ENCODE measurements around the gene RASSF4.
"Not testable (repeated sequence)": the region's sequence is repeated elsewhere in the genome, so short reads cannot be mapped to it uniquely, and the experiment has no call there.

Gene RASSF4

DNA sequence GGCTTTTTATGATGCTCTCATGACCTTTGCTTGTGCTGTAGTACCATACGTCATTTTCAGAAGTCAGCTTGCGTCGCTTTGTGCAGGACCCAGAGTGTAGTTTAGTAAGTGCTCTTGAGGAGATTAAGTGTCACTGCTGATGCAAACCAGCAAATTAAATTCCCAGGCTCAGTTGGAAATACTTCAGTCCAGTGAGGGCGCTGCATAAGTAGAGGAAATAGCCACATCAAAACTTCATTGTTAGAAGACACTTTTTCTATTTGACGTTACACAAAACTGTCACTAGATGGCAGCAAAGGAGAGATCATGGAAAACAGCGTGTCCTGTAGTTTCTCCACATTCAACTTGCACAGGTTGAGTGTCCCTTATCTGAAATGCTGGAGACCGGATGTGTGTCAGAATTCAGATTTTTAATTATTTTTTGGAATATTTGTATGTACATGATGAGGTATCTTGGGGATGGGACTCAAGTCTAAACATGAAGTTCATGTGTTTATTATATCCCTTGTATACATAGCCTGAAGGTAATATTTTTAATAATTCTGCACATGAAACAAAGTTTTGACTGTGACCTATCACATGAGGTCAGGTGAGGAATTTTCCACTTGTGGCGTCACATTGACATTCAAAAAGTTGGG lies 49.0 kb downstream of the RASSF4 start:
- Histone ChIP-seq H3K27ac (ENCODE audit: poor library complexity, severe bottlenecking) (no peak overlapping the region), H3K36me3 (ENCODE audit: low read depth) (peaks cover 4% of the 10 kb centered on the region), H3K4me3 (ENCODE audit: severe bottlenecking) (no peak overlapping the region), H3K9me3 (ENCODE audit: severe bottlenecking) (no peaks in the 10 kb centered on the region), H3K4me1 (ENCODE audit: insufficient read depth, poor library complexity, severe bottlenecking) (no peaks in the 10 kb centered on the region), H3K27me3 (ENCODE audit: insufficient read depth, poor library complexity, severe bottlenecking) (no peaks in the 10 kb centered on the region)
- TF ChIP-seq CTCF (IDR thresholded peaks at IDR 0.05; ENCODE audit: poor library complexity, severe bottlenecking) = peak; percentile 90
- peak; percentile 78 for ATAC-seq (ENCODE audit: low read depth)
- no peak for DNase-seq (ENCODE audit: low spot score)

DNA sequence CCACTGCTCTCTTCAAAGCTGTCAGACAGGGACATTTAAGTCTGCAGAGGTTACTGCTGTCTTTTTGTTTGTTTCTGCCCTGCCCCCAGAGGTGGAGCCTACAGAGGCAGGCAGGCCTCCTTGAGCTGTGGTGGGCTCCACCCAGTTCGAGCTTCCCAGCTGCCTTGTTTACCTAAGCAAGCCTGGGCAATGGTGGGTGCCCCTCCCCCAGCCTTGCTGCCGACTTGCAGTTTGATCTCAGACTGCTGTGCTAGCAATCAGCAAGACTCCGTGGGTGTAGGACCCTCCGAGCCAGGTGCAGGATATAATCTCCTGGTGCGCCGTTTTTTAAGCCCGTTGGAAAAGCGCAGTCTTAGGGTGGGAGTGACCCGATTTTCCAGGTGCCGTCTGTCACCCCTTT lies 55.0 kb downstream of the RASSF4 start:
- not testable (repeated sequence) for H3K4me1 ChIP-seq (ENCODE audit: insufficient read depth, poor library complexity, severe bottlenecking); H3K9me3 ChIP-seq (ENCODE audit: severe bottlenecking); H3K27me3 ChIP-seq (ENCODE audit: insufficient read depth, poor library complexity, severe bottlenecking); DNase-seq (ENCODE audit: low spot score); H3K36me3 ChIP-seq (ENCODE audit: low read depth); H3K4me3 ChIP-seq (ENCODE audit: severe bottlenecking); H3K27ac ChIP-seq (ENCODE audit: poor library complexity, severe bottlenecking); ATAC-seq (ENCODE audit: low read depth)

GRCh38 chr10:45015590-45015989 lies 56.0 kb downstream of the RASSF4 start:
- TF ChIP-seq CTCF (IDR thresholded peaks at IDR 0.05; ENCODE audit: poor library complexity, severe bottlenecking) = no peak
- DNase-seq (ENCODE audit: low spot score) = no peak
- Histone ChIP-seq H3K36me3 (ENCODE audit: low read depth) (no peaks in the 10 kb centered on the region), H3K9me3 (ENCODE audit: severe bottlenecking) (no peaks in the 10 kb centered on the region), H3K4me3 (ENCODE audit: severe bottlenecking) (no peak overlapping the region), H3K27ac (ENCODE audit: poor library complexity, severe bottlenecking) (no peak overlapping the region), H3K4me1 (ENCODE audit: insufficient read depth, poor library complexity, severe bottlenecking) (no peaks in the 10 kb centered on the region), H3K27me3 (ENCODE audit: insufficient read depth, poor library complexity, severe bottlenecking) (no peaks in the 10 kb centered on the region)
- ATAC-seq (ENCODE audit: low read depth) = no peak

- Histone ChIP-seq H3K36me3 (ENCODE audit: low read depth) (no peaks in the 10 kb centered on the region), H3K27ac (ENCODE audit: poor library complexity, severe bottlenecking) (no peak overlapping the region), H3K4me1 (ENCODE audit: insufficient read depth, poor library complexity, severe bottlenecking) (no peaks in the 10 kb centered on the region), H3K4me3 (ENCODE audit: severe bottlenecking) (no peak overlapping the region), H3K9me3 (ENCODE audit: severe bottlenecking) (no peaks in the 10 kb centered on the region), H3K27me3 (ENCODE audit: insufficient read depth, poor library complexity, severe bottlenecking) (no peaks in the 10 kb centered on the region)
- no peak for TF ChIP-seq CTCF (IDR thresholded peaks at IDR 0.05; ENCODE audit: poor library complexity, severe bottlenecking)
- ATAC-seq (ENCODE audit: low read depth) (no peak), DNase-seq (ENCODE audit: low spot score) (no peak)
Measured at GRCh38 chr10:45023426-45023825, 63.8 kb downstream of the RASSF4 start.

GRCh38 chr10:45034301-45034700 lies 74.7 kb downstream of the RASSF4 start:
- no peak for DNase-seq (ENCODE audit: low spot score)
- Histone ChIP-seq H3K36me3 (ENCODE audit: low read depth) (no peaks in the 10 kb centered on the region), H3K27ac (ENCODE audit: poor library complexity, severe bottlenecking) (no peak overlapping the region), H3K27me3 (ENCODE audit: insufficient read depth, poor library complexity, severe bottlenecking) (no peaks in the 10 kb centered on the region), H3K4me3 (ENCODE audit: severe bottlenecking) (no peak overlapping the region), H3K9me3 (ENCODE audit: severe bottlenecking) (no peaks in the 10 kb centered on the region), H3K4me1 (ENCODE audit: insufficient read depth, poor library complexity, severe bottlenecking) (no peaks in the 10 kb centered on the region)
- no peak for ATAC-seq (ENCODE audit: low read depth)
- no peak for TF ChIP-seq CTCF (IDR thresholded peaks at IDR 0.05; ENCODE audit: poor library complexity, severe bottlenecking)

All from RWPE2 (cell line).